GM12891 (cell line): ENCODE measurements around the gene HOXA13.

Experiments used
- PAX5 ChIP-seq: IDR thresholded peaks from 2 replicates; pipeline ENCODE4 v1.6.1; 2011; ENCODE audit warnings: low read length, moderate library complexity, mild to moderate bottlenecking; ENCODE audit not compliant: insufficient read depth, severe bottlenecking
- POLR2A ChIP-seq: IDR thresholded peaks from 2 replicates; pipeline ENCODE4 v1.6.1; 2011; ENCODE audit warnings: low read depth, low read length, control low read depth
- POLR2AphosphoS5 ChIP-seq: IDR thresholded peaks from 2 replicates; pipeline ENCODE4 v1.6.1; 2011; ENCODE audit warnings: low read depth, low read length, control low read depth
- TAF1 ChIP-seq: IDR thresholded peaks from 2 replicates; pipeline ENCODE4 v1.6.1; 2011; ENCODE audit warnings: low read depth, low read length, control low read depth

DNA sequence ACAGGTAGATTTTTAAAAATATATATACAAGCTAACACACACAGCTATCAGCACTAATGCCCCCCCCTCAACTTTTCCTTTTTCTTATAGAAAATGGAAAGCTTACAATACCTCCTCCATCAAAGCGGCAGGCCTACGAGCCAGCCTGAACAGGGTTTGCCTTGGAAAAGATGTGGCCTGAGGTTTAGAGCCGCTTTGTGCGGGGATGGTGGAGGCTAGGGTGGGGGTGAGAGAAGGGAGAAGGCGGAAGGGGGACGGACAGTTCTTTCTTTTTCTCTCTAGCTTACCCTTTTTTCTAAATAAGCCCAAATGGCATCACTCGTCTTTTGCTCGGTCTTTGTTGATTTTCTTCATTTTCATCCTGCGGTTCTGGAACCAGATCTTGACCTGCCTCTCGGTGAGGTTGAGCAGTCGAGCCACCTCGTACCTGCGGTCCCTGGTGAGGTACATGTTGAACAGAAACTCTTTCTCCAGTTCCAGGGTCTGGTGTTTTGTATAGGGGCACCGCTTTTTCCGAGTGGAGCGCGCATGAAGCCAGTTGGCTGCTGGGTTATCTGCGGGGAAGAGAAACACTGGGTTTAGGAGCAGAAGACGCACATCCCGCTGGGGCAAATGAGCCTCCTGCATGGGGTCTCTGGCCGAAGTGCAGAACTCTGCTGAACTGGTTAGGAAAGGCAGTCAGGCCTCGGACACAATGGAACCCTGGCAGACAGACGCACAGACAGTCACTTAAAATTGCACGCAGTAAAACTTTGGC is 36.4 kb downstream of the HOXA13 start:
- no peak for TF ChIP-seq TAF1
- no peak for TF ChIP-seq POLR2AphosphoS5
- TF ChIP-seq POLR2A, result no peak
- no peak for TF ChIP-seq PAX5
